Calu3 (cell line): ENCODE measurements around the gene L3MBTL3. TPM values are rescaled to one million over a fixed set of nuclear protein-coding genes. Genes with fewer than 3 reads are reported as not detected.
"Not testable (repeated sequence)": the region's sequence is repeated elsewhere in the genome, so short reads cannot be mapped to it uniquely, and the experiment has no call there.

ENCODE experiments used
- BruUV-seq: library from RNA; stranded (reverse); fragments of 400-500 nt; replicated peaks from 2 replicates; lab custom pipeline; 2021; lab: Mats Ljungman, UMichigan
- CTCF ChIA-PET: fragments of 300-600 bp; sonication (Branson Sonifier 250); formaldehyde crosslinking; loops from one replicate; lab custom pipeline; 2022; ENCODE audit warnings: antibody characterized with exemption; lab: Charles Lee
- DNase-seq: peaks from one replicate; pipeline ENCODE4 v3.0.0; 2022
- H3K27ac Mint-ChIP-seq: one replicate; pipeline ENCODE4 v1.8.0; 2022; ENCODE audit warnings: mixed read lengths; ENCODE audit not compliant: unreplicated experiment
- H3K27me3 Mint-ChIP-seq: one replicate; pipeline ENCODE4 v1.8.0; 2022; ENCODE audit warnings: mixed read lengths; ENCODE audit not compliant: unreplicated experiment
- H3K36me3 Mint-ChIP-seq: one replicate; pipeline ENCODE4 v1.8.0; 2022; ENCODE audit warnings: mild to moderate bottlenecking, moderate library complexity, mixed read lengths; ENCODE audit not compliant: insufficient read depth, unreplicated experiment
- H3K4me1 Mint-ChIP-seq: one replicate; pipeline ENCODE4 v1.8.0; 2022; ENCODE audit warnings: mild to moderate bottlenecking, low read depth, mixed read lengths; ENCODE audit not compliant: unreplicated experiment
- H3K4me3 Mint-ChIP-seq: one replicate; pipeline ENCODE4 v1.8.0; 2022; ENCODE audit warnings: mild to moderate bottlenecking, low read depth, moderate library complexity, mixed read lengths; ENCODE audit not compliant: unreplicated experiment
- H3K9me3 Mint-ChIP-seq: one replicate; pipeline ENCODE4 v1.8.0; 2022; ENCODE audit warnings: low read depth, mixed read lengths; ENCODE audit not compliant: unreplicated experiment
- CTCF ChIP-seq: fragments of 200-600 bp; IDR thresholded peaks from one replicate; pipeline ENCODE4 v1.8.0; 2022; ENCODE audit warnings: antibody characterized with exemption; ENCODE audit not compliant: unreplicated experiment
- intact Hi-C: fragments of 100-400 bp; cut with micrococcal nuclease; formaldehyde crosslinking; loops from one replicate; pipeline ENCODE4 v1.10.0; 2022; ENCODE audit not compliant: unreplicated experiment
- total RNA-seq: library from RNA; stranded (reverse); gene quantifications from 2 replicates; pipeline ENCODE4 v1.2.3, GENCODE V29; 2022

Gene L3MBTL3
- total RNA-seq, 1 experiment from 2014 or later = 9.6 TPM

GRCh38 chr6:130116273-130116672, 97.9 kb downstream of the L3MBTL3 start:
- BruUV-seq = no TSS peak
- no peaks in the 10 kb centered on the region for H3K27me3 Mint-ChIP-seq
- no peak overlapping the region for H3K27ac Mint-ChIP-seq
- H3K4me3 Mint-ChIP-seq = no peak overlapping the region
- no peak for TF ChIP-seq CTCF
- no peak for DNase-seq
- CTCF ChIA-PET = no interaction called here
- no peaks in the 10 kb centered on the region for H3K9me3 Mint-ChIP-seq
- intact Hi-C loops = no loop called here
- H3K4me1 Mint-ChIP-seq = no peaks in the 10 kb centered on the region
- H3K36me3 Mint-ChIP-seq = no peaks in the 10 kb centered on the region

- CTCF ChIA-PET, H3K4me1 Mint-ChIP-seq, H3K4me3 Mint-ChIP-seq, DNase-seq, BruUV-seq, H3K9me3 Mint-ChIP-seq, H3K27me3 Mint-ChIP-seq, H3K36me3 Mint-ChIP-seq, H3K27ac Mint-ChIP-seq, intact Hi-C loops: not testable (repeated sequence)
Measured at GRCh38 chr6:130117187-130117701, 98.9 kb downstream of the L3MBTL3 start.

GRCh38 chr6:130118236-130118635, 99.9 kb downstream of the L3MBTL3 start:
- Mint-ChIP-seq H3K4me3 (no peak overlapping the region), H3K27ac (no peak overlapping the region), H3K4me1 (no peaks in the 10 kb centered on the region), H3K36me3 (no peaks in the 10 kb centered on the region), H3K27me3 (no peaks in the 10 kb centered on the region), H3K9me3 (no peaks in the 10 kb centered on the region)
- intact Hi-C loops = no loop called here
- BruUV-seq = no TSS peak
- TF ChIP-seq CTCF = no peak
- CTCF ChIA-PET = no interaction called here
- DNase-seq = no peak

- Mint-ChIP-seq H3K4me1 (no peaks in the 10 kb centered on the region), H3K27me3 (no peaks in the 10 kb centered on the region), H3K4me3 (no peak overlapping the region), H3K9me3 (no peaks in the 10 kb centered on the region), H3K27ac (no peak overlapping the region), H3K36me3 (no peaks in the 10 kb centered on the region)
- intact Hi-C loops = no loop called here
- DNase-seq = no peak
- CTCF ChIA-PET = interaction anchor here (0.6 kb wide), 1 partner anchor 68 kb away, joined by 4 read pairs; no protein-coding TSS in a partner anchor
- BruUV-seq = no TSS peak
- no peak for TF ChIP-seq CTCF
Measured at GRCh38 chr6:130119211-130119610, 100.8 kb downstream of the L3MBTL3 start.

GRCh38 chr6:130120731-130121130, 102.3 kb downstream of the L3MBTL3 start:
- Mint-ChIP-seq H3K36me3 (no peaks in the 10 kb centered on the region), H3K27ac (no peak overlapping the region), H3K4me3 (no peak overlapping the region), H3K27me3 (no peaks in the 10 kb centered on the region), H3K9me3 (no peaks in the 10 kb centered on the region), H3K4me1 (no peaks in the 10 kb centered on the region)
- CTCF ChIA-PET = no interaction called here
- intact Hi-C loops = no loop called here
- no peak for DNase-seq
- no TSS peak for BruUV-seq
- TF ChIP-seq CTCF = no peak
